Aorta (tissue), 5 donors: ENCODE data around the gene EGFR. TPM values are rescaled to one million over a fixed set of nuclear protein-coding genes. Genes with fewer than 3 reads are reported as not detected.

Source experiments
- ATAC-seq: fragments of 200-7000 bp; cut with Tn5 transposase; one replicate; pipeline ENCODE4 v1.9.1; 2022; ENCODE audit warnings: moderate library complexity; ENCODE audit not compliant: low FRiP score
- DNase-seq, 2 donors: peaks; one replicate each; pipeline ENCODE4 v3.0.0-alpha.2; 2020
- H3K27ac ChIP-seq, 2 donors: one replicate each; pipeline ENCODE4 v1.5.1; 2013; ENCODE audit warnings: low read length in 2 of 2, mild to moderate bottlenecking in 2 of 2, moderate library complexity in 2 of 2, control low read depth in 1 of 2, inconsistent platforms in 1 of 2, low read depth in 1 of 2
- H3K27me3 ChIP-seq, 2 donors: one replicate each; pipeline ENCODE4 v1.6.1; 2013; ENCODE audit warnings: control low read depth in 1 of 2, low read length in 1 of 2, mild to moderate bottlenecking in 1 of 2, moderate library complexity in 1 of 2; ENCODE audit not compliant: insufficient read depth in 2 of 2, control insufficient read depth in 1 of 2
- H3K36me3 ChIP-seq, 2 donors: one replicate each; pipeline ENCODE4 v1.6.1; 2013; ENCODE audit warnings: control low read depth in 1 of 2, low read length in 1 of 2, mild to moderate bottlenecking in 1 of 2; ENCODE audit not compliant: insufficient read depth in 2 of 2, control insufficient read depth in 1 of 2
- H3K4me1 ChIP-seq, 2 donors: one replicate each; pipeline ENCODE4 v1.6.1; 2013; ENCODE audit warnings: low read length in 2 of 2, control low read depth in 1 of 2, mild to moderate bottlenecking in 1 of 2, moderate library complexity in 1 of 2; ENCODE audit not compliant: insufficient read depth in 2 of 2, control insufficient read depth in 1 of 2
- H3K4me3 ChIP-seq, 2 donors: one replicate each; pipeline ENCODE4 v1.5.1; 2013; ENCODE audit warnings: low read length in 2 of 2, control low read depth in 1 of 2, mild to moderate bottlenecking in 1 of 2
- H3K9me3 ChIP-seq: one replicate; pipeline ENCODE4 v1.6.1; 2013; ENCODE audit warnings: mild to moderate bottlenecking, low read length; ENCODE audit not compliant: control insufficient read depth
- WGBS, 2 donors: extraction: QIAGEN DNeasy Blood & Tissue Kit; methylation state at CpG; one replicate each; pipeline ENCODE4 v1.1.7; 2013; 5-methylcytosine and 5-hydroxymethylcytosine counted together
- intact Hi-C, 2 donors: fragments of 100-400 bp; cut with DNase I; formaldehyde crosslinking; loops; one replicate each; pipeline versions ENCODE4 v1.14.2 to v1.15.0; 2022
- polyA plus RNA-seq, 2 donors: library from polyadenylated mRNA; stranded (reverse); fragments of 200-250 nt; gene quantifications; one replicate each; pipeline ENCODE4 v1.2.3, GENCODE V29; 2013
- total RNA-seq, 2 donors: library from RNA; stranded (reverse); fragmentation: NEBNext Ultra II Directional; extraction: Animal tissue kit (Norgen Biotek cat#: 25700); gene quantifications; one replicate each; pipeline ENCODE4 v1.2.1, GENCODE V29; 2021
- donor health status: healthy with polysubstance abuse.
- donor health status: Bipolar disorder and iron deficiency.
- donor health status: DM: no; HTN: no; CAD: no.
- donor health status: DM: no; HTN: no; CAD: no.
- donor health status: DM: yes; HTN: yes; CAD: no.

EGFR gene
- total and polyA plus RNA-seq, 4 donors: 3.0 to 72.4 (median 40.9) TPM

DNA sequence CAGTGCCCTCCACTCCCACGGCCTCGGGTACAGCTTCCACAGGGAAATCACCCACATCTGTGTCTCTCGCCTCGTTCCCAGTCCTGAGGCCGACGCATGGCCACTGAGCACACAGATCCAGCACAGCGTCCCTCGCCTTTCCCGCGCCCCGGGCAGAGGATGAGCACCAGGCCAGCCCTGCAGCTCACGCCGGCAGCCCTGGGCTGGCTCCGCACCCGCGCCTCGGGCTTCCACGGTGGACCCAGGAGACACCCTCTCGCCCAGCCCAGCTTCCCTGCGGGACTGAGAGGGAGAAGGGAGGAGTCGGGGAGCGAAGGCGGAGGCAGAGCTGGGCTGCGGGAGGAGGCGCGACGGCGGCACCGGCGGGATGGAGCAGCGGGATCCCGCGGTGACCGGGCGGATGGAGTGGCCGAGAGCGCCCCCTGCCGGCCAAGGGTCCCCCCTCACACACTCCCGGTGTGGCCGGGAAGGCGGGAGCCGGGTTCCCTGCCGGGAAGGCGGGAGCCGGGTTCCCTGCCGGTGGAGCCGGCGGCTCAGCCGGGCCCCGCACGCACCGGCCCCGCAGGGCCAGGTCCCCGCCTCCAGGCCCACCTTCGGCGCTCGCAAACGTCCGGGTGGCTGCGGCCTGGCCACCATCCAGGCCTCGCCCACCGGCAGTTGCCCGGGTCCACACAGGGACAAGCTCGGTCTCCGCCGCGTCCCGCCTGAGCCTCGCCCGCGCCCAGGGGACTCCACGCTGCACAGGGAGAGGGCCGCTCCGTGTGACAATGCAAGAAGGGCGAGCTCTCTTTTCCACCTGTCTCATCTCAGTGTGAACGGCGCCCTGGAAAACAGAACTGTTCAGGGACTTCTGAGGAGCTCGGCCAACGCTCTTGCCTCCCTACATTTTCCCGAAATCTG lies 236.0 kb downstream of the EGFR start:
- peak; percentile 88 to 97 for DNase-seq
- peak; percentile 97 for ATAC-seq
- Histone ChIP-seq H3K27ac (no peak overlapping the region), H3K27me3 (no peaks in the 10 kb centered on the region), H3K36me3 (no peaks in the 10 kb centered on the region), H3K4me1 (no peaks in the 10 kb centered on the region), H3K4me3 (peak overlapping the region; percentile 19 to 21), H3K9me3 (no peaks in the 10 kb centered on the region)
- 0 to 1% methylated on average over 51 to 80 of the region's 80 CpGs for WGBS, 2 donors
- intact Hi-C loops: loop anchor here (1.0 to 10.0 kb wide), 6 partner anchors 200 to 481 kb away; partner anchors contain the start of gene EGFR (in 1 of the 2)

GRCh38 chr7:55255496-55256445 lies 237.0 kb downstream of the EGFR start:
- intact Hi-C loops: loop anchor here (1.0 to 10.0 kb wide), 5 partner anchors 201 to 483 kb away; partner anchors contain the start of gene EGFR (in 1 of the 2)
- ATAC-seq (peak; percentile 94), DNase-seq (peak; percentile 86 to 95)
- H3K27me3 ChIP-seq: no peaks in the 10 kb centered on the region
- H3K4me3 ChIP-seq: peak overlapping the region; percentile 19 to 21
- H3K27ac ChIP-seq: no peak overlapping the region
- H3K4me1 ChIP-seq: no peaks in the 10 kb centered on the region
- H3K36me3 ChIP-seq: no peaks in the 10 kb centered on the region
- 20 to 21% methylated on average over 43 of the region's 43 CpGs for WGBS, 2 donors
- H3K9me3 ChIP-seq: no peaks in the 10 kb centered on the region

DNA sequence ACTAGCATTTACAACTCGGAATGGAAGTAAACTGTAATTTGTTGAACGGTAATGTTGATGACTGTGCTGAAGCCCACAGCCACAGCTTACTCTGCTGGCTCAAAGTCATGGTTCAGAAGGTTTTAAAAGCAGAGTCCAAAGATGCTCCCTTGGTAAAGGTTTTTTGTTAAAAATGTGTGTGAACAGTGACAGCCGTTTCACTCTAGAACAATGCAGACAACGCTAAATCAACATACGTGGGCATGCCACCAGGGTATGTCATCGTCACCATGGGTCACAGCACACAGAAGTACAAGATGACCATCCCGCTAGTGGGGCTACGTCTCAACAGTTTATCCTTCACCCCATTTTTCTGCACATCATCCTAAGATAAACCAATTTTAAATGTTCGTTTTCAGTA lies 239.8 kb downstream of the EGFR start:
- H3K4me3 ChIP-seq: no peak overlapping the region
- H3K27me3 ChIP-seq: no peaks in the 10 kb centered on the region
- H3K9me3 ChIP-seq: no peaks in the 10 kb centered on the region
- H3K36me3 ChIP-seq: no peaks in the 10 kb centered on the region
- no peaks in the 10 kb centered on the region for H3K4me1 ChIP-seq
- ATAC-seq: no peak
- no peak overlapping the region for H3K27ac ChIP-seq
- DNase-seq: no peak
- WGBS, 2 donors: 73 to 79% methylated on average over 9 of the region's 9 CpGs
- intact Hi-C loops: loop anchor here (10.0 kb wide), 2 partner anchors 204 to 244 kb away; partner anchors contain the start of gene EGFR (in 1 of the 2)

- intact Hi-C loops: no loop called here
- Histone ChIP-seq H3K4me3 (no peak overlapping the region), H3K27ac (no peak overlapping the region), H3K27me3 (no peaks in the 10 kb centered on the region), H3K9me3 (no peaks in the 10 kb centered on the region), H3K36me3 (no peaks in the 10 kb centered on the region), H3K4me1 (no peaks in the 10 kb centered on the region)
- ATAC-seq (no peak), DNase-seq (no peak)
- 83 to 89% methylated on average over 7 to 9 of the region's 9 CpGs for WGBS, 2 donors
Observed at GRCh38 chr7:55260171-55260570, 241.4 kb downstream of the EGFR start.

- ATAC-seq: no peak
- WGBS, 2 donors: 64 to 95% methylated on average over 3 of the region's 3 CpGs
- Histone ChIP-seq H3K36me3 (no peaks in the 10 kb centered on the region), H3K4me1 (no peaks in the 10 kb centered on the region), H3K4me3 (no peak overlapping the region), H3K27ac (no peak overlapping the region), H3K9me3 (no peaks in the 10 kb centered on the region), H3K27me3 (no peaks in the 10 kb centered on the region)
- intact Hi-C loops: no loop called here
- DNase-seq: no peak
Observed at GRCh38 chr7:55260676-55261385, 242.0 kb downstream of the EGFR start.
